Activated CD4-positive, alpha-beta T cell treated with anti-CD3 and anti-CD28 coated beads, Interleukin-2, amount 10 ng/mL, durations not matched to agents 24 days and 14 days (primary cell): ENCODE measurements around the gene TTYH2. TPM values are rescaled to one million over a fixed set of nuclear protein-coding genes. Genes with fewer than 3 reads are reported as not detected.

ENCODE experiments used
- DNase-seq: peaks from one replicate; pipeline ENCODE4 v3.0.0; 2022
- H3K27ac Mint-ChIP-seq: one replicate; pipeline ENCODE4 v1.8.0; 2022; ENCODE audit warnings: mild to moderate bottlenecking, mixed read lengths
- H3K27me3 Mint-ChIP-seq: one replicate; pipeline ENCODE4 v1.8.0; 2022; ENCODE audit warnings: mixed read lengths
- H3K36me3 Mint-ChIP-seq: one replicate; pipeline ENCODE4 v1.8.0; 2022; ENCODE audit warnings: low read depth, mild to moderate bottlenecking, mixed read lengths
- H3K4me1 Mint-ChIP-seq: one replicate; pipeline ENCODE4 v1.8.0; 2021; ENCODE audit warnings: mixed read lengths
- H3K4me3 Mint-ChIP-seq: one replicate; pipeline ENCODE4 v1.8.0; 2022; ENCODE audit warnings: mild to moderate bottlenecking, moderate library complexity, mixed read lengths
- H3K9me3 Mint-ChIP-seq: one replicate; pipeline ENCODE4 v1.8.0; 2021; ENCODE audit warnings: mixed read lengths
- intact Hi-C: fragments of 100-400 bp; cut with micrococcal nuclease; formaldehyde crosslinking; loops from one replicate; pipeline ENCODE4 v1.15.1; 2023
- total RNA-seq: library from RNA; stranded (reverse); gene quantifications from 2 replicates; pipeline ENCODE4 v1.2.3, GENCODE V29; 2022

Gene TTYH2, protein sequence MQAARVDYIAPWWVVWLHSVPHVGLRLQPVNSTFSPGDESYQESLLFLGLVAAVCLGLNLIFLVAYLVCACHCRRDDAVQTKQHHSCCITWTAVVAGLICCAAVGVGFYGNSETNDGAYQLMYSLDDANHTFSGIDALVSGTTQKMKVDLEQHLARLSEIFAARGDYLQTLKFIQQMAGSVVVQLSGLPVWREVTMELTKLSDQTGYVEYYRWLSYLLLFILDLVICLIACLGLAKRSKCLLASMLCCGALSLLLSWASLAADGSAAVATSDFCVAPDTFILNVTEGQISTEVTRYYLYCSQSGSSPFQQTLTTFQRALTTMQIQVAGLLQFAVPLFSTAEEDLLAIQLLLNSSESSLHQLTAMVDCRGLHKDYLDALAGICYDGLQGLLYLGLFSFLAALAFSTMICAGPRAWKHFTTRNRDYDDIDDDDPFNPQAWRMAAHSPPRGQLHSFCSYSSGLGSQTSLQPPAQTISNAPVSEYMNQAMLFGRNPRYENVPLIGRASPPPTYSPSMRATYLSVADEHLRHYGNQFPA
- total RNA-seq = 7.8 and 8.1 TPM in 2 replicates

GRCh38 chr17:74212913-74213791 lies at the start of gene TTYH2:
Gene TTYH2 (plus strand): TSS chr17:74213571. CDS start chr17:74213588, 17 bp downstream.
- H3K36me3 Mint-ChIP-seq = peaks cover 30% of the 10 kb centered on the region

GRCh38 chr17:74163836-74164235 lies 49.5 kb upstream of the TTYH2 start:
- Mint-ChIP-seq H3K36me3 (no peaks in the 10 kb centered on the region), H3K4me1 (no peaks in the 10 kb centered on the region), H3K27ac (no peak overlapping the region), H3K9me3 (no peaks in the 10 kb centered on the region), H3K27me3 (peaks cover 11% of the 10 kb centered on the region), H3K4me3 (no peak overlapping the region)
- no peak for DNase-seq
- intact Hi-C loops = no loop called here

More at GRCh38 chr17:74212913-74213791, at the start of gene TTYH2:
- peak; percentile 93 for DNase-seq
- Mint-ChIP-seq H3K9me3 (no peaks in the 10 kb centered on the region), H3K27me3 (no peaks in the 10 kb centered on the region), H3K27ac (peak within 1 kb of the TSS; percentile 72), H3K4me3 (peak within 1 kb of the TSS; percentile 82), H3K4me1 (peaks cover 47% of the 10 kb centered on the region)
- intact Hi-C loops = loop anchor here (1.0 to 2.0 kb wide), 2 partner anchors 70 to 141 kb away; no protein-coding TSS in a partner anchor

- Mint-ChIP-seq H3K4me1 (no peaks in the 10 kb centered on the region), H3K27me3 (peaks cover 11% of the 10 kb centered on the region), H3K9me3 (no peaks in the 10 kb centered on the region), H3K27ac (no peak overlapping the region), H3K36me3 (no peaks in the 10 kb centered on the region), H3K4me3 (no peak overlapping the region)
- intact Hi-C loops = no loop called here
- no peak for DNase-seq
These were observed 48.8 kb upstream of the TTYH2 start for GRCh38 chr17:74164446-74165045.

- intact Hi-C loops = no loop called here
- Mint-ChIP-seq H3K4me3 (no peak overlapping the region), H3K4me1 (no peaks in the 10 kb centered on the region), H3K9me3 (no peaks in the 10 kb centered on the region), H3K27ac (no peak overlapping the region), H3K27me3 (peaks cover 13% of the 10 kb centered on the region), H3K36me3 (no peaks in the 10 kb centered on the region)
- no peak for DNase-seq
These were observed 47.5 kb upstream of the TTYH2 start for GRCh38 chr17:74165797-74166365.

GRCh38 chr17:74170924-74171323 lies 42.4 kb upstream of the TTYH2 start:
- no peaks in the 10 kb centered on the region for H3K4me1 Mint-ChIP-seq
- no peak overlapping the region for H3K4me3 Mint-ChIP-seq
- peaks cover 26% of the 10 kb centered on the region for H3K27me3 Mint-ChIP-seq
- intact Hi-C loops = no loop called here
- H3K9me3 Mint-ChIP-seq = no peaks in the 10 kb centered on the region
- H3K36me3 Mint-ChIP-seq = no peaks in the 10 kb centered on the region
- no peak overlapping the region for H3K27ac Mint-ChIP-seq
- DNase-seq = no peak

DNA sequence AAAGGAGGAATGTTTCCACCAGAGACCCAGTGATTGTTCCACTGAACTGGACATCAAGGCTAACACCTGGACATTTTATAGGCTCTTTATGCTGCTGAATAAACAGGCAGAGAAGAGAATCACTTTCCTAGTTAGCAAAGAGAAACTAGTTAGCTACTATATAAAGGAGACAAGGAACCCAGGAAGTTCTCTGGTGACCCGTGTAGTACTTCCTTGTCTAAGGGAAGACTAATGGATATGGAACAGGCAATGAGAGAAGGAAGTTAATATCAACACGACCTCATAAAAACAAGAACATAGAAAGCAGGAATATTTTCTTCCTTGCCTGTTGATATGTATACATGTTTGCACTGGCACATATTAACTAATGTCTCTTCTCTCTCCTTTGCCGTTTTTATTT lies 40.7 kb upstream of the TTYH2 start:
- H3K36me3 Mint-ChIP-seq = no peaks in the 10 kb centered on the region
- H3K4me1 Mint-ChIP-seq = no peaks in the 10 kb centered on the region
- no peak overlapping the region for H3K4me3 Mint-ChIP-seq
- peaks cover 23% of the 10 kb centered on the region for H3K27me3 Mint-ChIP-seq
- H3K27ac Mint-ChIP-seq = no peak overlapping the region
- DNase-seq = no peak
- intact Hi-C loops = no loop called here
- no peaks in the 10 kb centered on the region for H3K9me3 Mint-ChIP-seq

- Mint-ChIP-seq H3K27me3 (peaks cover 17% of the 10 kb centered on the region), H3K36me3 (no peaks in the 10 kb centered on the region), H3K27ac (no peak overlapping the region), H3K4me3 (no peak overlapping the region), H3K4me1 (no peaks in the 10 kb centered on the region), H3K9me3 (no peaks in the 10 kb centered on the region)
- intact Hi-C loops = loop anchor here (5.0 kb wide), 1 partner anchor 84 kb away; no protein-coding TSS in a partner anchor
- DNase-seq = peak; percentile 80
These were observed 36.8 kb upstream of the TTYH2 start for GRCh38 chr17:74176546-74177001.

- Mint-ChIP-seq H3K27me3 (peaks cover 18% of the 10 kb centered on the region), H3K4me1 (no peaks in the 10 kb centered on the region), H3K9me3 (no peaks in the 10 kb centered on the region), H3K27ac (no peak overlapping the region), H3K36me3 (no peaks in the 10 kb centered on the region), H3K4me3 (no peak overlapping the region)
- DNase-seq = no peak
- intact Hi-C loops = loop anchor here (5.0 kb wide), 1 partner anchor 85 kb away; no protein-coding TSS in a partner anchor
These were observed 36.3 kb upstream of the TTYH2 start for GRCh38 chr17:74177018-74177450.

- Mint-ChIP-seq H3K9me3 (no peaks in the 10 kb centered on the region), H3K27me3 (peaks cover 13% of the 10 kb centered on the region), H3K4me3 (no peak overlapping the region), H3K27ac (no peak overlapping the region), H3K4me1 (no peaks in the 10 kb centered on the region), H3K36me3 (no peaks in the 10 kb centered on the region)
- intact Hi-C loops = loop anchor here (5.0 kb wide), 1 partner anchor 87 kb away; no protein-coding TSS in a partner anchor
- DNase-seq = no peak
These were observed 33.8 kb upstream of the TTYH2 start for GRCh38 chr17:74179576-74179975.

DNA sequence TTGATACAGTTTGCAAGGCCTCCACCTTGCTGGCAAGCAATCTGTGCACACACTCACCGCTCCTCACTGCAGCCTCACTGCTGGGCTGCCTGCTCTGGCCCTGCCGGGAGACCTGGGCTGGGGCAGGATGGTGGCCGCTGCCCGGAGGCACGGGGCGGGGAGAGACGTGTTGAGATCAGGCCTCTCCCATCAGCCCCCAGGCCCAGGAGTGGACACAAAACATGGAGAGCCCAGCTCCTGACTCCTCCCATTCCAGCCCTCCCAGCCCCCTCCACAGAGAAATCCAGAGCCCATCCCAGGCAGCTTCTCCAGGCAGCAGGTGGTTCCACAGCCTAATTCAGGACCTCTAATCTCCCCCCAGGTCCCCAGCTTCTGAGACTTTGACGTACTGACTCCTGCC lies 33.0 kb upstream of the TTYH2 start:
- Mint-ChIP-seq H3K27ac (no peak overlapping the region), H3K9me3 (no peaks in the 10 kb centered on the region), H3K4me1 (no peaks in the 10 kb centered on the region), H3K36me3 (no peaks in the 10 kb centered on the region), H3K4me3 (no peak overlapping the region), H3K27me3 (peaks cover 7% of the 10 kb centered on the region)
- intact Hi-C loops = no loop called here
- no peak for DNase-seq

DNA sequence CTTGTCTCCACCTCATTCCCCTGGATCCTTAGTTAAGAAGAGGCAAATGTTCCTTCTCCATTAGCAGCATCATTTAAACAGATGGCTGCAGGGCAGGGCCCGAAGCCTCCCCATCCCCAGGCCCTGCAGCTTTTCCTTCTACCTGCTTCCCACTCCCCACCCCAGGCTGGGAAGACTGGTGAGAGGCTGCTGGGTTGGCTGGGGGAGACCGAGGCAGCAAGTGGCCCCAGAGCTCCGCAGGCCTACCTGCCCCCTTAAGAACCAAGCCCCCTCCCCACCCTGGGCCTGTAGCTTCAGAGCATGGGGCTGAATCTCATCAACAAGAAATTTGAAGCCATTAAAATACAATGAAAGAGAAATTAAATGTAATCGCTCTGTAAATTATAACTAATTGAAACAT lies 32.0 kb upstream of the TTYH2 start:
- Mint-ChIP-seq H3K36me3 (no peaks in the 10 kb centered on the region), H3K27me3 (peaks cover 6% of the 10 kb centered on the region), H3K4me3 (no peak overlapping the region), H3K27ac (no peak overlapping the region), H3K4me1 (no peaks in the 10 kb centered on the region), H3K9me3 (no peaks in the 10 kb centered on the region)
- DNase-seq = no peak
- intact Hi-C loops = no loop called here

DNA sequence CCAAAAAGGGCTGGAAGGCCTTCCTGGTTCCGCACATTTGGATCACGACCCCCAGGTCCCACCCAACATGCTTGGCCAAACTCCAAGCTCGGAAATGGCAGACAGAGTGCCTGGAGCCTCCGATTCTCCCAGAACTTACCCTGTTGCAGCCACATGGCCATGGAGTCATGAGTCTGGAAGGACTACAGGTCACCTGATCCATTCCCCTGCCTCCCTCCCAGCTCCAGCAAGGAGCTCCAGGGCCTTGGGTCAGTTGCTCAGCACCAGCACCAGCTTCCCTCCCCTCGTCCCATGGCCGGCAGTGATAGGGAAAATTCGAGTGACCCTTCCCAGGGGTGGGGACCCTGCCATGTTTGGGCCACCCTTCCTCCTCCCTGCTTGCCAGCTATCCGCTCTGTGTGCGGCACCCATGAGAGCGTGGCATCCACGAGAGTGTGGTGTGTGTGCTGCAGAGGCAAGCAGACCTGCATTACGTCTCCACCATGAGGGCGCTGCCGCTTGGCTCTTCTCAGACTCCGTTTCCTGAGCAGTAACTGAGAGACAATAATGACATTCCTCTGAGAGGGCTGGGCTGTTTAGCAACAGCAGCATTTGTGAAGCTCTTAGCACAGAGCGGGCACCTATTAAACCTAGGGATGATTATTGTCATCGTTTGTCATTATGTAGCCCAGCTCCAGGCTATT lies 31.2 kb upstream of the TTYH2 start:
- H3K36me3 Mint-ChIP-seq = no peaks in the 10 kb centered on the region
- no peak for DNase-seq
- no peak overlapping the region for H3K4me3 Mint-ChIP-seq
- peaks cover 2% of the 10 kb centered on the region for H3K27me3 Mint-ChIP-seq
- no peak overlapping the region for H3K27ac Mint-ChIP-seq
- intact Hi-C loops = no loop called here
- H3K4me1 Mint-ChIP-seq = no peaks in the 10 kb centered on the region
- no peaks in the 10 kb centered on the region for H3K9me3 Mint-ChIP-seq

GRCh38 chr17:74183411-74183810 lies 30.0 kb upstream of the TTYH2 start:
- Mint-ChIP-seq H3K9me3 (no peaks in the 10 kb centered on the region), H3K36me3 (no peaks in the 10 kb centered on the region), H3K4me3 (no peak overlapping the region), H3K27ac (no peak overlapping the region), H3K4me1 (no peaks in the 10 kb centered on the region), H3K27me3 (peaks cover 2% of the 10 kb centered on the region)
- intact Hi-C loops = no loop called here
- DNase-seq = no peak
